Thyroid gland (tissue), 4 donors: ENCODE measurements around the gene SLC35B1. TPM values are rescaled to one million over a fixed set of nuclear protein-coding genes. Genes with fewer than 3 reads are reported as not detected.

Source experiments
- DNase-seq, 2 donors: peaks; one replicate each; pipeline ENCODE4 v3.0.0-alpha.2; 2019
- H3K27ac ChIP-seq, 3 donors: fragments of 200-600 bp; sonication (generic); 1 replicate in 2 of 3; 2 replicates in 1 of 3; pipeline ENCODE4 v1.5.1; 2016 to 2019; ENCODE audit warnings: mild to moderate bottlenecking in 1 of 3, moderate library complexity in 1 of 3
- H3K27me3 ChIP-seq: fragments of 200-600 bp; sonication (generic); one replicate; pipeline ENCODE4 v1.5.1; 2019
- H3K36me3 ChIP-seq, 2 donors: fragments of 200-600 bp; sonication (generic); one replicate each; pipeline ENCODE4 v1.5.1; 2016 to 2019
- H3K4me1 ChIP-seq, 2 donors: fragments of 200-600 bp; sonication (generic); one replicate each; pipeline ENCODE4 v1.5.1; 2017 to 2019
- H3K4me3 ChIP-seq, 3 donors: fragments of 200-600 bp; sonication (generic); replicated peaks in 1 of 3; 1 replicate in 2 of 3; 2 replicates in 1 of 3; pipeline ENCODE4 v1.5.1; 2016; ENCODE audit warnings: mild to moderate bottlenecking in 1 of 3
- H3K9me3 ChIP-seq: fragments of 200-600 bp; sonication (generic); one replicate; pipeline ENCODE4 v1.5.1; 2017
- POLR2A ChIP-seq, 2 donors: fragments of 450-650 bp; IDR thresholded peaks; one replicate each; pipeline ENCODE4 v1.6.1; 2017; ENCODE audit warnings: antibody characterized with exemption in 2 of 2, mild to moderate bottlenecking in 2 of 2, moderate library complexity in 1 of 2
- WGBS, 2 donors: methylation state at CpG; one replicate each; pipeline ENCODE4 v1.1.5; 2017; 5-methylcytosine and 5-hydroxymethylcytosine counted together
- intact Hi-C: fragments of 100-400 bp; cut with DNase I; formaldehyde crosslinking; loops from one replicate; pipeline ENCODE4 v1.15.1; 2023
- total RNA-seq, 4 donors: library from RNA; depleted of rRNA; stranded (reverse); fragments of >200 nt; gene quantifications; one replicate each; pipeline ENCODE4 v1.2.3, GENCODE V29; 2016
- TF ChIP-seq, protein P1 (sequence below), 6 experiments: fragments of 200-600 bp in 3 of 6; fragments of 450-650 bp in 3 of 6; sonication (generic) in 3 of 6; IDR thresholded peaks; one replicate each; pipeline ENCODE4 v1.5.1; 2016 to 2019; ENCODE audit warnings: antibody characterized with exemption in 6 of 6, mild to moderate bottlenecking in 2 of 6, inconsistent platforms in 1 of 6, moderate library complexity in 1 of 6

The SLC35B1 gene
- total RNA-seq, 4 donors from 2014 or later: 77.5 to 171 (median 94.7) TPM

DNA sequence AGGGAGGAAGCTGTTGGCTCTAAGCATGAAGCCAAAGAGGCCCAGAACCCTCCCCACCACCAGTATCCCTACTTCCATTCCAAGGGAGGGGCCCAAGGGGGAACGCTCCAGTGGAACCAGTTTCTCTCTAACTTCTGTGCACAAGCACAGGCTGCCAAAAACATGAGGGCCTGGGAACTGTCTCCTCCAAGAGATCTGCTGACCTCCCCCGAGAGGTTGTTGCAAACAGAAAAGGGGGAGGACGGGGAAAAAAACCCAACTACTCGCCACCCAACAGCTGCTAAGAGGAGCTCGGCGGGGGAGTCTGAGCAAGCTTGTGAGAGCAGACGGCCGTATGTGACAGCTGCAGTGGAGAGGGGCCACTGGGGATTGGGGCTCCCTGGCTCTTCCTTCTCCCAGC is 15.7 kb upstream of the SLC35B1 start:
- peak overlapping the region; percentile 72 to 89 (median 79) for H3K27ac ChIP-seq
- TF ChIP-seq POLR2A (IDR thresholded peaks at IDR 0.05): no peak
- H3K4me3 ChIP-seq: no peak overlapping the region
- intact Hi-C loops: no loop called here
- H3K36me3 ChIP-seq: peaks cover 10 to 14% of the 10 kb centered on the region in 2 donors
- H3K4me1 ChIP-seq: peaks cover 22 to 33% of the 10 kb centered on the region in 2 donors
- no peaks in the 10 kb centered on the region for H3K9me3 ChIP-seq
- 21% methylated on average over 8 of the region's 8 CpGs for WGBS, 2 donors
- DNase-seq: peak; percentile 92 to 94
- H3K27me3 ChIP-seq: no peaks in the 10 kb centered on the region

DNA sequence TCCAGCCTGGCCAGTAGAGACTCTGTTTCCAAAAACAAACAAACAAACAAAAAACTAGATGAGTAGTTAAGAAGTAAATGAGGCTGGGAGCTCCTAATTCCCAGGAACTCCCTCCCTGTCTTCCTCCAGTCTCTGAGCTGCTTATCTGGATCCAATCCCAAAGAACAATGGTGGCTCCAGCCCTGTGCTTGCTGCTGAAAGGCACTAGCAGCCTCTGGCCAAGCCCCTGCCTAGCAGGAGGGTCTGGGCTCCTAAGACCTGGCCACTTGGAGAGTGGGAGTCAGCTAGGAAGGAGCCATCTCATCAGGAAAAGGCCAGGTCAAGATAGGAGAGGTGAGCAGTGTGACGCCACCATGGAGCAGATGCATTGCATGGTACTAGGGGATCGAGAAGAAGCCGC is 14.3 kb upstream of the SLC35B1 start:
- TF ChIP-seq, protein P1, sequence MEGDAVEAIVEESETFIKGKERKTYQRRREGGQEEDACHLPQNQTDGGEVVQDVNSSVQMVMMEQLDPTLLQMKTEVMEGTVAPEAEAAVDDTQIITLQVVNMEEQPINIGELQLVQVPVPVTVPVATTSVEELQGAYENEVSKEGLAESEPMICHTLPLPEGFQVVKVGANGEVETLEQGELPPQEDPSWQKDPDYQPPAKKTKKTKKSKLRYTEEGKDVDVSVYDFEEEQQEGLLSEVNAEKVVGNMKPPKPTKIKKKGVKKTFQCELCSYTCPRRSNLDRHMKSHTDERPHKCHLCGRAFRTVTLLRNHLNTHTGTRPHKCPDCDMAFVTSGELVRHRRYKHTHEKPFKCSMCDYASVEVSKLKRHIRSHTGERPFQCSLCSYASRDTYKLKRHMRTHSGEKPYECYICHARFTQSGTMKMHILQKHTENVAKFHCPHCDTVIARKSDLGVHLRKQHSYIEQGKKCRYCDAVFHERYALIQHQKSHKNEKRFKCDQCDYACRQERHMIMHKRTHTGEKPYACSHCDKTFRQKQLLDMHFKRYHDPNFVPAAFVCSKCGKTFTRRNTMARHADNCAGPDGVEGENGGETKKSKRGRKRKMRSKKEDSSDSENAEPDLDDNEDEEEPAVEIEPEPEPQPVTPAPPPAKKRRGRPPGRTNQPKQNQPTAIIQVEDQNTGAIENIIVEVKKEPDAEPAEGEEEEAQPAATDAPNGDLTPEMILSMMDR (IDR thresholded peaks at IDR 0.05): no peak
- no peak for TF ChIP-seq POLR2A (IDR thresholded peaks at IDR 0.05)

DNA sequence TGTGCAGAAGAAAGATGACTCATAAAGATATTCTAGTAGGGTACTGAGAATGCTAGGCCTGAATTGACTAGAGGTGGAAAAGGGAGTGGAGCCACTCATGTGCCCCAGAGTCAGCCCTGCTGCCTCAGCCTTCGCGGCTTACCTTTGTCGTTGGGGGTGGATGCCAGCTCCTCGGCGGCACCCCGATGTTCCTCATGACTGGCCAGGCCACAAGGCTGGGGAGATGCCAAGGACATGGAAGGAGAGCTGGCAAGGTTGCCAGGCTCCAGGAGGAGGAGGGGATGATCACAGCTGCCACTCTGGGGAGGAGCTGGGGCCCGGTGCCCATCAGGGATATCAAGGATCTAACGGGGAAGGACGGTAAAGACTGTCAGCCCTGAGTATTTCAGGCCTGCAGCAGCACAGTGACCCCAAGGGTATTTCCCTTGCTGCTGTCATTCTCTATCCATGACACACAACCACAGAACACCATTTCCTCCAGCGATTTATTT is 9.7 kb upstream of the SLC35B1 start:
- TF ChIP-seq, protein P1 (IDR thresholded peaks at IDR 0.05): no peak
- no peak for TF ChIP-seq POLR2A (IDR thresholded peaks at IDR 0.05)
- 56 to 69% methylated on average over 10 of the region's 10 CpGs for WGBS, 2 donors
- no peaks in the 10 kb centered on the region for H3K9me3 ChIP-seq
- intact Hi-C loops: no loop called here
- H3K36me3 ChIP-seq: peaks cover 10 to 25% of the 10 kb centered on the region in 2 donors
- peak overlapping the region in 1 of 3 donors; percentile 15 for H3K27ac ChIP-seq
- H3K4me1 ChIP-seq: peaks cover 0 to 10% of the 10 kb centered on the region in 2 donors
- no peak overlapping the region for H3K4me3 ChIP-seq
- peak; percentile 72 to 73 for DNase-seq
- H3K27me3 ChIP-seq: no peaks in the 10 kb centered on the region

More for the DNA sequence above, 14.3 kb upstream of the SLC35B1 start:
- Histone ChIP-seq H3K4me1 (peaks cover 22 to 37% of the 10 kb centered on the region in 2 donors), H3K4me3 (no peak overlapping the region), H3K9me3 (no peaks in the 10 kb centered on the region), H3K36me3 (peaks cover 10 to 15% of the 10 kb centered on the region in 2 donors), H3K27ac (peak overlapping the region in 1 of 3 donors; percentile 1), H3K27me3 (no peaks in the 10 kb centered on the region)
- DNase-seq: no peak
- intact Hi-C loops: no loop called here
- WGBS, 2 donors: 98 to 100% methylated on average over 3 of the region's 3 CpGs

DNA sequence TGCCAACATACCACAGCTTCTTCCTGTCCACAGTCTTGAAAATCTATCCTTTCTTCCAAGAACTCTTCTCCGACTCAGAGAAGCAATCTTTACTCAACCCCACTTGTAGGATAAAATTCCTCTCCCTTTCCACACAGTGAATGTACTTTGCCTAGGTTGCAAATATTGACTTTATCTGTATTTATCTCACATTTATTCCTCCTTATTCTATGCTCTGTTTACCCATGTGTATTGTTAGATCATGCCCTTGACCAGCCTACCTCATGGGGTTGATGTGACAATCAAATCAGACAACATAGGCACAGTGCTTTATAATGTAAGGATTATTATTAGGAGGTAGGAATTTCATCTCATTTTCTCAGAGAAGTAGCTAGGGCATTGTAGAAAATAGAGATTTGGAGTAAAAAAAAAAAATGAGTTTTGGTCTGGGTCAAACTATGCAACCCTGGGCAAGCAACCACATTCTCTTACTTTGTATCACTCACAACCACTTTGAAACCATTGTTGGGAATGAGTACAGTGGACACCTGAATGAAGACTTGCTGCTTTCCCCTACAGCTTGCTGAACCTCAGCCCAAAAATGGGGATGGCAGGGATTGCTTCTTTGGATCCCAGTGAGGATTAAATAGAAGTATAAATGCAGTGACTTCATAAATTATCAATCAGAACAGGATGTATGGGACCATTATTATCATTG is 9.1 kb upstream of the SLC35B1 start:
- Histone ChIP-seq H3K4me1 (peaks cover 0 to 10% of the 10 kb centered on the region in 2 donors), H3K27ac (peak overlapping the region in 1 of 3 donors; percentile 15), H3K9me3 (no peaks in the 10 kb centered on the region), H3K4me3 (no peak overlapping the region), H3K27me3 (no peaks in the 10 kb centered on the region), H3K36me3 (peaks cover 10 to 25% of the 10 kb centered on the region in 2 donors)
- WGBS, 2 donors: 90 to 100% methylated on average over 1 of the region's 1 CpG
- intact Hi-C loops: no loop called here
- no peak for DNase-seq
- TF ChIP-seq, protein P1 (IDR thresholded peaks at IDR 0.05): no peak
- TF ChIP-seq POLR2A (IDR thresholded peaks at IDR 0.05): no peak

DNA sequence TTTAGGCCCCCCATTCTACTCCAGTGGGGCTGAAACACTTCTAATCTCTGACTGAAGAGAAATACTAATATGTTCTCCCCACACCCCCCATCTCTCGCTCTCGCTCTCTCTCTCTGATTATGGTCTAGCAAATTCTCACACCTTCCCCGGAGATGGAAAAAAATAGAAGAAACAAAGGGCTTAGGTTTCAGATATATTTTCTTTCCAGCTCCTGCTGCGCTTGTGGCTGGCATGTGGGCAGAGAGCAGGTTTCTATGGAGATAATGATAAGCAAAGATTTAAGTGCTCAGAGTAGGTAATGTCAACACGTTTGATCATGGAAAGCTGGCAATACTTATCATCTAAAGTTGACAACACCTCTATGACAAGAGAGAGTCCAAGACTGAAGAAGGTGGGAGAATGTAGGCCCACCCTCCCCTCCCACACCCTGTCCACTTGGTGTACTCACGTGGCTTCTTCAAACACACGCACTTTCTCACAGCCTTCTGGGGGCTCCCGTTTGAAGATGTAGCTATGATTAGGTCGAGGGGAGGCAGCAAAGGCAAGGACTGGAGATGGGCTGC is 8.0 kb upstream of the SLC35B1 start:
- Histone ChIP-seq H3K4me3 (no peak overlapping the region), H3K27ac (peak overlapping the region in 1 of 3 donors; percentile 27), H3K36me3 (peaks cover 10 to 25% of the 10 kb centered on the region in 2 donors), H3K27me3 (no peaks in the 10 kb centered on the region), H3K4me1 (peaks cover 0 to 10% of the 10 kb centered on the region in 2 donors), H3K9me3 (no peaks in the 10 kb centered on the region)
- intact Hi-C loops: no loop called here
- 81 to 87% methylated on average over 9 of the region's 9 CpGs for WGBS, 2 donors
- TF ChIP-seq, protein P1 (IDR thresholded peaks at IDR 0.05): no peak
- TF ChIP-seq POLR2A (IDR thresholded peaks at IDR 0.05): no peak
- no peak for DNase-seq
